IMR-90 (cell line): ENCODE measurements around the gene LAMC3. TPM values are rescaled to one million over a fixed set of nuclear protein-coding genes. Genes with fewer than 3 reads are reported as not detected.

Source experiments
- ATAC-seq: fragments of 200-7000 bp; cut with Tn5 transposase; 2 replicates; pipeline ENCODE4 v1.9.1; 2020; ENCODE audit warnings: low read depth, mild to moderate bottlenecking, moderate library complexity
- BruUV-seq: library from RNA; stranded (reverse); fragments of 400-500 nt; replicated peaks from 2 replicates; lab custom pipeline; 2021; lab: Mats Ljungman, UMichigan
- CTCF ChIA-PET: fragments of 300-600 bp; formaldehyde crosslinking; extraction: SDS; loops from one replicate; lab custom pipeline; 2021; ENCODE audit warnings: antibody characterized with exemption; lab: Yijun Ruan, JAX
- POLR2A ChIA-PET: fragments of 300-600 bp; sonication (Branson Sonifier 250); formaldehyde crosslinking; loops from one replicate; lab custom pipeline; 2022; ENCODE audit warnings: antibody characterized with exemption; ENCODE audit not compliant: unreplicated experiment; lab: Charles Lee
- DNase-seq: peaks from one replicate; pipeline ENCODE4 v3.0.0; 2013
- H2AFZ ChIP-seq: replicated peaks from 2 replicates; pipeline ENCODE3; 2013; ENCODE audit warnings: low read length, mild to moderate bottlenecking; ENCODE audit not compliant: poor library complexity
- H2AK5ac ChIP-seq: 2 replicates; pipeline ENCODE4 v1.6.1; 2013; ENCODE audit warnings: low read depth, low read length, inconsistent platforms
- H2AK9ac ChIP-seq: replicated peaks from 2 replicates; pipeline ENCODE3; 2013; ENCODE audit warnings: mild to moderate bottlenecking, low read depth, low read length, moderate library complexity; ENCODE audit not compliant: poor library complexity
- H2BK120ac ChIP-seq: 2 replicates; pipeline ENCODE4 v1.6.1; 2013; ENCODE audit warnings: low read depth, low read length, inconsistent platforms
- H2BK15ac ChIP-seq: 3 replicates; pipeline ENCODE4 v1.6.1; 2013; ENCODE audit warnings: low read depth, low read length, inconsistent platforms
- H2BK20ac ChIP-seq: 2 replicates; pipeline ENCODE4 v1.6.1; 2013; ENCODE audit warnings: low read depth, mild to moderate bottlenecking, inconsistent platforms, low read length, moderate library complexity
- H2BK5ac ChIP-seq: 2 replicates; pipeline ENCODE4 v1.6.1; 2013; ENCODE audit warnings: mild to moderate bottlenecking, low read depth, low read length, inconsistent platforms; ENCODE audit not compliant: poor library complexity, severe bottlenecking
- H3K14ac ChIP-seq: replicated peaks from 2 replicates; pipeline ENCODE4 v1.6.1; 2013; ENCODE audit warnings: low read depth, low read length, inconsistent platforms
- H3K18ac ChIP-seq: 2 replicates; pipeline ENCODE4 v1.6.1; 2013; ENCODE audit warnings: low read depth, low read length, control low read depth
- H3K23ac ChIP-seq: 2 replicates; pipeline ENCODE4 v1.6.1; 2013; ENCODE audit warnings: low read depth, low read length, inconsistent platforms
- H3K27ac ChIP-seq: 2 replicates; pipeline ENCODE4 v1.5.1; 2013; ENCODE audit warnings: mild to moderate bottlenecking, control low read depth, low read length; ENCODE audit not compliant: insufficient read depth
- H3K27me3 ChIP-seq: 2 replicates; pipeline ENCODE4 v1.6.1; 2013; ENCODE audit warnings: low read length; ENCODE audit not compliant: control insufficient read depth, insufficient read depth
- H3K36me3 ChIP-seq: 2 replicates; pipeline ENCODE4 v1.6.1; 2013; ENCODE audit warnings: low read length, mixed read lengths; ENCODE audit not compliant: control insufficient read depth, insufficient read depth
- H3K4ac ChIP-seq: 2 replicates; pipeline ENCODE4 v1.6.1; 2013; ENCODE audit warnings: low read depth, low read length, inconsistent platforms
- H3K4me1 ChIP-seq: 2 replicates; pipeline ENCODE4 v1.6.1; 2013; ENCODE audit warnings: low read length, mixed read lengths; ENCODE audit not compliant: control insufficient read depth, insufficient read depth
- H3K4me2 ChIP-seq: 2 replicates; pipeline ENCODE4 v1.6.1; 2013; ENCODE audit warnings: low read depth, mild to moderate bottlenecking, control low read depth, low read length, moderate library complexity
- H3K4me3 ChIP-seq: 2 replicates; pipeline ENCODE4 v1.5.1; 2013; ENCODE audit warnings: low read depth, mild to moderate bottlenecking, control low read depth, low read length, moderate library complexity; ENCODE audit not compliant: insufficient read depth
- H3K56ac ChIP-seq: 2 replicates; pipeline ENCODE4 v1.6.1; 2013; ENCODE audit warnings: low read length, inconsistent platforms; ENCODE audit not compliant: insufficient read depth; ENCODE audit errors: extremely low read depth
- H3K79me1 ChIP-seq, 2 experiments: 2 replicates each; pipeline ENCODE4 v1.6.1; 2013; ENCODE audit warnings: low read length in 2 of 2, inconsistent platforms in 1 of 2, low read depth in 1 of 2
- H3K9ac ChIP-seq: 2 replicates; pipeline ENCODE4 v1.6.1; 2013; ENCODE audit warnings: low read depth, low read length, control low read depth
- H3K9me1 ChIP-seq: 2 replicates; pipeline ENCODE4 v1.6.1; 2013; ENCODE audit warnings: low read length, inconsistent platforms; ENCODE audit not compliant: insufficient read depth
- H3K9me3 ChIP-seq: 2 replicates; pipeline ENCODE4 v1.6.1; 2013; ENCODE audit warnings: low read length; ENCODE audit not compliant: control insufficient read depth, insufficient read depth
- H4K20me1 ChIP-seq: 2 replicates; pipeline ENCODE4 v1.6.1; 2013; ENCODE audit warnings: low read length, inconsistent platforms; ENCODE audit not compliant: insufficient read depth
- H4K5ac ChIP-seq: 2 replicates; pipeline ENCODE4 v1.6.1; 2013; ENCODE audit warnings: mild to moderate bottlenecking, low read depth, low read length, control low read depth
- H4K8ac ChIP-seq, 2 experiments: 2 replicates each; pipeline ENCODE4 v1.6.1; 2013; ENCODE audit warnings: low read depth in 2 of 2, low read length in 2 of 2, control low read depth in 1 of 2, inconsistent platforms in 1 of 2
- H4K91ac ChIP-seq: 2 replicates; pipeline ENCODE4 v1.6.1; 2013; ENCODE audit warnings: low read depth, low read length, inconsistent platforms; ENCODE audit not compliant: insufficient read depth
- CHD1 ChIP-seq: IDR thresholded peaks from 2 replicates; pipeline ENCODE4 v1.6.1; 2012; ENCODE audit warnings: low read depth, low read length, improper control_type of control experiment
- MAFK ChIP-seq: IDR thresholded peaks from 2 replicates; pipeline ENCODE4 v1.6.1; 2012; ENCODE audit warnings: low read depth, low read length, improper control_type of control experiment
- WGBS, 2 experiments: methylation state at CpG; one replicate each; pipeline versions ENCODE4 v1.1.5 to v1.1.7; 2013; ENCODE audit warnings: missing lambda C conversion rate in 2 of 2; ENCODE audit not compliant: insufficient read length in 1 of 2; ENCODE audit errors: extremely low coverage in 2 of 2; 5-methylcytosine and 5-hydroxymethylcytosine counted together
- dilution Hi-C: fragments of 300-500 bp; cut with HindIII; formaldehyde crosslinking; loops from one replicate; pipeline ENCODE4 v1.14.3; 2018; ENCODE audit warnings: low sequenced_read_pairs; ENCODE audit not compliant: unreplicated experiment
- in situ Hi-C: fragments of 300-500 bp; cut with MboI; formaldehyde crosslinking; loops from 3 replicates; pipeline ENCODE4 v1.14.3; 2019; ENCODE audit warnings: low sequenced_read_pairs, inconsistent platforms, mixed read lengths
- intact Hi-C: fragments of 100-400 bp; cut with micrococcal nuclease; formaldehyde crosslinking; loops from 2 replicates; pipeline ENCODE4 v1.10.0; 2022
- polyA plus RNA-seq, 3 experiments: library from polyadenylated mRNA; depleted of rRNA; stranded (reverse); fragments of >200 nt; gene quantifications; 2 replicates each; pipeline ENCODE4 v1.2.3, GENCODE V29; 2012; ENCODE audit warnings: low replicate concordance in 1 of 3
- total RNA-seq: library from RNA; depleted of rRNA; stranded (reverse); fragments of >200 nt; gene quantifications from 2 replicates; pipeline ENCODE4 v1.2.3, GENCODE V29; 2012

LAMC3 gene
- total and polyA plus RNA-seq, 2 of the 4 experiments (the other 2 are of a cell fraction), result not detected

GRCh38 chr9:131037335-131038255 is 28.6 kb downstream of the LAMC3 start:
- WGBS, 2 experiments, result 31% methylated on average over 9 of the region's 26 CpGs; no CpG with 5 or more reads in 1 of the 2 experiments
- peaks cover 2% of the 10 kb centered on the region; the same call in 1 of the 2 replicates for H3K9me3 ChIP-seq
- CTCF ChIA-PET, result interaction anchor here (0.5 to 2.1 kb wide), 5 partner anchors 9 to 336 kb away, joined by 3 to 4 read pairs (median 3); no protein-coding TSS in a partner anchor

More at GRCh38 chr9:131037335-131038255, 28.6 kb downstream of the LAMC3 start:
- Histone ChIP-seq H3K36me3 (no peaks in the 10 kb centered on the region), H3K27ac (no peak overlapping the region), H4K8ac (no peak overlapping the region), H3K4me1 (no peaks in the 10 kb centered on the region), H3K14ac (no peak overlapping the region), H2BK120ac (no peak overlapping the region), H3K4me2 (no peak overlapping the region), H2AK9ac (no peak overlapping the region), H3K56ac (no peak overlapping the region), H3K9ac (no peak overlapping the region), H3K9me1 (no peaks in the 10 kb centered on the region), H3K4me3 (no peak overlapping the region), H2AFZ (peak overlapping the region; percentile 63), H3K79me1 (no peaks in the 10 kb centered on the region), H3K27me3 (peaks cover 44% of the 10 kb centered on the region), H3K18ac (no peak overlapping the region), H3K4ac (no peak overlapping the region), H2BK20ac (no peak overlapping the region), H2AK5ac (no peak overlapping the region), H4K20me1 (no peaks in the 10 kb centered on the region), H3K23ac (no peak overlapping the region), H4K5ac (no peak overlapping the region), H4K91ac (no peak overlapping the region), H2BK15ac (no peak overlapping the region), H2BK5ac (no peak overlapping the region)
- intact Hi-C loops (no loop called here), dilution Hi-C loops (no loop called here), in situ Hi-C loops (no loop called here)
- POLR2A ChIA-PET, result no interaction called here
- ATAC-seq, result peak; percentile 90
- TF ChIP-seq MAFK, result no peak
- TF ChIP-seq CHD1, result no peak
- BruUV-seq, result no TSS peak
- peak; percentile 7 for DNase-seq
